Lower leg skin (tissue), 3 donors: ENCODE results near the gene FNDC3B.

ENCODE experiments used
- POLR2A ChIP-seq, 2 donors: fragments of 450-650 bp; IDR thresholded peaks; one replicate each; pipeline ENCODE4 v1.6.1; 2016 to 2017; ENCODE audit warnings: antibody characterized with exemption in 2 of 2, mild to moderate bottlenecking in 1 of 2, moderate library complexity in 1 of 2
- TF ChIP-seq, protein P1 (sequence below), 3 donors: fragments of 450-650 bp; IDR thresholded peaks; one replicate each; pipeline ENCODE4 v1.5.1; 2016; ENCODE audit warnings: antibody characterized with exemption in 3 of 3, mild to moderate bottlenecking in 3 of 3, moderate library complexity in 2 of 3

- TF ChIP-seq, protein P1, sequence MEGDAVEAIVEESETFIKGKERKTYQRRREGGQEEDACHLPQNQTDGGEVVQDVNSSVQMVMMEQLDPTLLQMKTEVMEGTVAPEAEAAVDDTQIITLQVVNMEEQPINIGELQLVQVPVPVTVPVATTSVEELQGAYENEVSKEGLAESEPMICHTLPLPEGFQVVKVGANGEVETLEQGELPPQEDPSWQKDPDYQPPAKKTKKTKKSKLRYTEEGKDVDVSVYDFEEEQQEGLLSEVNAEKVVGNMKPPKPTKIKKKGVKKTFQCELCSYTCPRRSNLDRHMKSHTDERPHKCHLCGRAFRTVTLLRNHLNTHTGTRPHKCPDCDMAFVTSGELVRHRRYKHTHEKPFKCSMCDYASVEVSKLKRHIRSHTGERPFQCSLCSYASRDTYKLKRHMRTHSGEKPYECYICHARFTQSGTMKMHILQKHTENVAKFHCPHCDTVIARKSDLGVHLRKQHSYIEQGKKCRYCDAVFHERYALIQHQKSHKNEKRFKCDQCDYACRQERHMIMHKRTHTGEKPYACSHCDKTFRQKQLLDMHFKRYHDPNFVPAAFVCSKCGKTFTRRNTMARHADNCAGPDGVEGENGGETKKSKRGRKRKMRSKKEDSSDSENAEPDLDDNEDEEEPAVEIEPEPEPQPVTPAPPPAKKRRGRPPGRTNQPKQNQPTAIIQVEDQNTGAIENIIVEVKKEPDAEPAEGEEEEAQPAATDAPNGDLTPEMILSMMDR (IDR thresholded peaks at IDR 0.05), result no peak
- no peak for TF ChIP-seq POLR2A (IDR thresholded peaks at IDR 0.05)
Measured at GRCh38 chr3:172070802-172071201, 31.4 kb downstream of the FNDC3B start.
